CMK (cell line): ENCODE data around the gene KRT83.
A peak's percentile ranks its signal among the peaks of the same experiment; 100 is the strongest.
"Not testable (repeated sequence)": the region's sequence is repeated elsewhere in the genome, so short reads cannot be mapped to it uniquely, and the experiment has no call there.

Experiments
- DNase-seq: peaks from one replicate; pipeline ENCODE4 v3.0.0-alpha.2; 2010; ENCODE audit warnings: low read depth

KRT83 gene

GRCh38 chr12:52331833-52332232, 10.6 kb upstream of the KRT83 start:
- no peak for DNase-seq

GRCh38 chr12:52331039-52331438, 9.8 kb upstream of the KRT83 start:
- no peak for DNase-seq

- no peak for DNase-seq
Measured at GRCh38 chr12:52327830-52328500, 6.8 kb upstream of the KRT83 start.

GRCh38 chr12:52327052-52327829, 6.0 kb upstream of the KRT83 start:
- DNase-seq: peak; percentile 52

- no peak for DNase-seq
Measured at GRCh38 chr12:52324153-52324444, 2.9 kb upstream of the KRT83 start.

- no peak for DNase-seq
Measured at GRCh38 chr12:52323416-52324152, 2.4 kb upstream of the KRT83 start.

- DNase-seq: no peak
Measured at GRCh38 chr12:52323001-52323400, 1.8 kb upstream of the KRT83 start.

- DNase-seq: no peak
Measured at GRCh38 chr12:52322069-52322468, 871 bp upstream of the KRT83 start.

- no peak for DNase-seq
Measured at GRCh38 chr12:52321418-52321817, 220 bp upstream of the KRT83 start.

- no peak for DNase-seq
Measured at GRCh38 chr12:52319097-52319496, 2.1 kb downstream of the KRT83 start.

- DNase-seq: no peak
Measured at GRCh38 chr12:52318241-52318990, 2.8 kb downstream of the KRT83 start.

- no peak for DNase-seq
Measured at GRCh38 chr12:52317468-52318052, 3.6 kb downstream of the KRT83 start.

- DNase-seq: no peak
Measured at GRCh38 chr12:52316701-52317100, 4.5 kb downstream of the KRT83 start.

- no peak for DNase-seq
Measured at GRCh38 chr12:52316290-52316689, 4.9 kb downstream of the KRT83 start.

- not testable (repeated sequence) for DNase-seq
Measured at GRCh38 chr12:52315721-52316120, 5.5 kb downstream of the KRT83 start.

GRCh38 chr12:52314511-52314910, 6.7 kb downstream of the KRT83 start:
- DNase-seq: no peak

- DNase-seq: no peak
Measured at GRCh38 chr12:52313926-52314325, 7.3 kb downstream of the KRT83 start.

- no peak for DNase-seq
Measured at GRCh38 chr12:52313461-52313860, 7.7 kb downstream of the KRT83 start.

- DNase-seq: no peak
Measured at GRCh38 chr12:52312086-52312485, 9.1 kb downstream of the KRT83 start.

GRCh38 chr12:52311285-52311648, 9.9 kb downstream of the KRT83 start:
- no peak for DNase-seq

- DNase-seq: no peak
Measured at GRCh38 chr12:52310622-52311284, 10.4 kb downstream of the KRT83 start.
